NCI-H1436 (cell line): ENCODE data around the gene PCDHGB6.
"Not testable (repeated sequence)": the region's sequence is repeated elsewhere in the genome, so short reads cannot be mapped to it uniquely, and the experiment has no call there.

ENCODE experiments used
- DNase-seq: peaks from one replicate; lab custom pipeline; 2025; lab: John Stamatoyannopoulos, UW

Gene PCDHGB6

GRCh38 chr5:141388661-141389060 is 19.2 kb upstream of the PCDHGB6 start:
- DNase-seq = no peak

- DNase-seq = no peak
Observed at GRCh38 chr5:141389153-141390042, 18.4 kb upstream of the PCDHGB6 start.

GRCh38 chr5:141392429-141393198 is 15.2 kb upstream of the PCDHGB6 start, which contains the start of gene PCDHGA8:
Gene PCDHGA8, plus strand, starts transcription at chr5:141392633. Its CDS starts 181 bp downstream, at chr5:141392814.
- DNase-seq = no peak

GRCh38 chr5:141393267-141393666 is 14.6 kb upstream of the PCDHGB6 start:
- DNase-seq = no peak

GRCh38 chr5:141394401-141395187 is 13.2 kb upstream of the PCDHGB6 start:
- DNase-seq = not testable (repeated sequence)

- DNase-seq = not testable (repeated sequence)
Observed at GRCh38 chr5:141397756-141398551, 9.9 kb upstream of the PCDHGB6 start, which contains the start of gene PCDHGB5. Gene PCDHGB5, plus strand, starts transcription at chr5:141397947. Its CDS starts 181 bp downstream, at chr5:141398128.

GRCh38 chr5:141398608-141399007 is 9.2 kb upstream of the PCDHGB6 start:
- no peak for DNase-seq

- DNase-seq = no peak
Observed at GRCh38 chr5:141399555-141400258, 8.1 kb upstream of the PCDHGB6 start.

GRCh38 chr5:141402553-141403243 is 5.1 kb upstream of the PCDHGB6 start, which contains the start of gene PCDHGA9:
Gene PCDHGA9, plus strand, starts transcription at chr5:141402778. Its CDS starts 175 bp downstream, at chr5:141402953.
- no peak for DNase-seq

GRCh38 chr5:141403387-141403786 is 4.4 kb upstream of the PCDHGB6 start:
- DNase-seq = no peak

- DNase-seq = no peak
Observed at GRCh38 chr5:141409598-141410306, 1.9 kb downstream of the PCDHGB6 start.

GRCh38 chr5:141411575-141411974 is 3.8 kb downstream of the PCDHGB6 start:
- DNase-seq = no peak

- peak; percentile 30 for DNase-seq
Observed at GRCh38 chr5:141412854-141413539, 5.2 kb downstream of the PCDHGB6 start, which contains the start of gene PCDHGA10. Gene PCDHGA10, plus strand, starts transcription at chr5:141412987. Its CDS starts 189 bp downstream, at chr5:141413176.

GRCh38 chr5:141413540-141414069 is 5.8 kb downstream of the PCDHGB6 start:
- DNase-seq = no peak

- DNase-seq = not testable (repeated sequence)
Observed at GRCh38 chr5:141414548-141415274, 6.9 kb downstream of the PCDHGB6 start.

GRCh38 chr5:141415275-141415618 is 7.4 kb downstream of the PCDHGB6 start:
- DNase-seq = not testable (repeated sequence)

GRCh38 chr5:141417494-141418172 is 9.8 kb downstream of the PCDHGB6 start, which contains the start of gene PCDHGB7:
Gene PCDHGB7, plus strand, starts transcription at chr5:141417677. Its CDS starts 183 bp downstream, at chr5:141417860.
- DNase-seq = peak; percentile 70
